Stimulated activated CD4-positive, alpha-beta T cell treated with anti-CD3 and anti-CD28 coated beads, Interleukin-4, amount 100 ng/mL, for 1 hour (primary cell): ENCODE results near the gene NLRP1.

Experiments used
- DNase-seq: peaks from one replicate; pipeline ENCODE4 v3.0.0-alpha.2; 2020

The NLRP1 gene

GRCh38 chr17:5466295-5466694, 118.0 kb downstream of the NLRP1 start:
- DNase-seq: no peak

DNA sequence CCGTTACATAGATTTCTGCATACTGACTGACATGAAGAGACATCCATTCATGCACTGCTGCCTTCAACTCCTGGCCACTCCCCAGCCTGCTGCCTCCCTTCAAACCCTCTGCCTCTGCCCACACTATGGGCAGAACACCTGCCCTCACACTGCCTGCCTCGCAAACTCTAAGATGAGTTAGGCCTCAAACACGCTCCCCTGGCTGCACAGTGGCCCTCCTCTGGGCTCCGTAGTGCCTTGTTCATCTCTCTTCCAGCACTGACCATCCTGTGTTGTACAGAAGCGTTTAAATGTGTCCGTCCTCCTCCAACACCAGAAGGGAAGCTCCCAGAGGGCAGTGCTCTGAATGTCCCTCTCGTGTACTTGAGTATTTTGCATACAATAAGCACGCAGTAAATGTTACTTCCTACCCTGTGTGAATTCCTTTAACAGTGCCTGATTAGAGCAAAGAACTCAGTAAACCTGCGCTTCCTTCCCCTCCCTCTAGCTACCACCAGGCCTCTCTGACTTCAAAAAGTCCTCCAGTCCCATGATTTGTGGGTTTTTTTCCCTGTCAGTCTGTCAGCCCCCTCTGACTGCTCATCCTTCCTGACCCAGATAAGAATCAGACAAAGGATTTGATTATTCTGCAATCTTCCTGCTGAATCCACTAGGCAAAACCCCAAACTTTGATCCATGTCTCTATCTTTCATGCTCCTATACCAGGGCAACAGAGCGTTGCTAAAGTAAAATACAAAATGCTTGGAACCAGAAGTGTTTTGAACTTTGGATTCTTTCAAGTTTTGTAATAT, 119.4 kb downstream of the NLRP1 start:
- DNase-seq: no peak
